ENCODE measurements around the gene MFN2. TPM values are rescaled to one million over a fixed set of nuclear protein-coding genes. Genes with fewer than 3 reads are reported as not detected.

Gene MFN2
- polyA plus RNA-seq, 1 experiment: 43.9 TPM

DNA sequence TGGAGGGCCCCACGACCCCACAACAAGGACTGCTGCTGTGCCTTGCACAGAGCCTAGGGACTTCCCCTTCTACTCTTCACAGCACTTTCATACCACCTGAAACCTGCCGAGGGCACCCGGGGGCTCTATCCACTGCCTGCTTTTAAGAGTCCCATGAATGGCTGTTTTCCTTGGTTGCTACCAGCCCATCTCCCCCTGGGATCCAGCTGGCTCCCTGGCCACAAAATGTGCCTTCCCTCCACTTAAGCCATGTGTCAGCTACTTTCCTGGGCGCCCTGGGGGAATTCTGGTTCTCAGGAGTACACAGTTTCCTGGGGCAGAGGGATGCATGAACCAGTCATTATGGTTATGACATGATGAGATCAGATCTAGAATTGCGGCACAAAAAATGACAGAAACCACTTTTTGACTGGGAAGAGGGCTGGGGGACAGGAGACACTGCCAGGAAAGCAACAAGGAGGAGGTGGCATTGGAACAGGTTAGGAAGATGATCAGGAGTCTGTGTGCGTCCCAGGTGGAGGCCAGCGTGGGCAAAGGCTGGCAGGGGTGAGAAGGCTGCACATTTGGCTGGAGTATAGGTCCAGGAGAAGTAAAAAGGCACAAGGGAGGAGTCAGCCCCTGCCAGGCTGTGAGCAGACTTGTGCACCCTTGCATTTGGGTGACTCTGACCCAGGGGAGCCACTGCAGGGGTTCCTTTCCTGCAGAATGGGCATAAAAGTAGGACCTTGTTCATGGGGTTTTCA, 79.6 kb downstream of the MFN2 start:
- ChIA-PET CTCF (no interaction called here), POLR2A (no interaction called here)
- peaks cover 43% of the 10 kb centered on the region for H3K27me3 ChIP-seq (ENCODE audit: control insufficient read depth, insufficient read depth, low read length)
- DNase-seq (ENCODE audit: low read depth, low spot score): no peak
- TF ChIP-seq, protein P1, sequence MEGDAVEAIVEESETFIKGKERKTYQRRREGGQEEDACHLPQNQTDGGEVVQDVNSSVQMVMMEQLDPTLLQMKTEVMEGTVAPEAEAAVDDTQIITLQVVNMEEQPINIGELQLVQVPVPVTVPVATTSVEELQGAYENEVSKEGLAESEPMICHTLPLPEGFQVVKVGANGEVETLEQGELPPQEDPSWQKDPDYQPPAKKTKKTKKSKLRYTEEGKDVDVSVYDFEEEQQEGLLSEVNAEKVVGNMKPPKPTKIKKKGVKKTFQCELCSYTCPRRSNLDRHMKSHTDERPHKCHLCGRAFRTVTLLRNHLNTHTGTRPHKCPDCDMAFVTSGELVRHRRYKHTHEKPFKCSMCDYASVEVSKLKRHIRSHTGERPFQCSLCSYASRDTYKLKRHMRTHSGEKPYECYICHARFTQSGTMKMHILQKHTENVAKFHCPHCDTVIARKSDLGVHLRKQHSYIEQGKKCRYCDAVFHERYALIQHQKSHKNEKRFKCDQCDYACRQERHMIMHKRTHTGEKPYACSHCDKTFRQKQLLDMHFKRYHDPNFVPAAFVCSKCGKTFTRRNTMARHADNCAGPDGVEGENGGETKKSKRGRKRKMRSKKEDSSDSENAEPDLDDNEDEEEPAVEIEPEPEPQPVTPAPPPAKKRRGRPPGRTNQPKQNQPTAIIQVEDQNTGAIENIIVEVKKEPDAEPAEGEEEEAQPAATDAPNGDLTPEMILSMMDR (IDR thresholded peaks at IDR 0.05; ENCODE audit: low read depth, low read length): no peak
- no peak overlapping the region for H3K27ac ChIP-seq (ENCODE audit: low read depth, low read length)
- H3K4me3 ChIP-seq (ENCODE audit: low read depth, low read length): no peak overlapping the region
- peaks cover 18% of the 10 kb centered on the region for H3K9me3 ChIP-seq (ENCODE audit: control insufficient read depth, insufficient read depth, low read length)

- Histone ChIP-seq H3K9me3 (ENCODE audit: control insufficient read depth, insufficient read depth, low read length) (peaks cover 18% of the 10 kb centered on the region), H3K27me3 (ENCODE audit: control insufficient read depth, insufficient read depth, low read length) (peaks cover 44% of the 10 kb centered on the region), H3K27ac (ENCODE audit: low read depth, low read length) (no peak overlapping the region), H3K4me3 (ENCODE audit: low read depth, low read length) (no peak overlapping the region)
- ChIA-PET POLR2A (no interaction called here), CTCF (interaction anchor here (1.0 kb wide), 1 partner anchor 19 kb away, joined by 3 read pairs; no protein-coding TSS in a partner anchor)
- TF ChIP-seq, protein P1 (IDR thresholded peaks at IDR 0.05; ENCODE audit: low read depth, low read length): no peak
- DNase-seq (ENCODE audit: low read depth, low spot score): no peak
These were observed 80.3 kb downstream of the MFN2 start for GRCh38 chr1:12060500-12060899.

Small RNAs within 50 kb of the gene (small RNA-seq; reads per million reads assigned to genes)
- gene AL096840.1 (ENCODE audit: insufficient read length, low read depth) (not detected), gene MIR6729 (ENCODE audit: insufficient read length, low read depth) (not detected), gene RF00019 (ENCODE audit: insufficient read length, low read depth) (not detected), gene RN7SL649P (ENCODE audit: insufficient read length, low read depth) (not detected)

Other genes starting within 250 kb of the MFN2 start
- 26.8 and 39.0 TPM in 2 replicates for gene AGTRAP, start 244.3 kb upstream of the MFN2 start, polyA plus RNA-seq (2011; rRNA removed)
- gene C1orf167, start 218.3 kb upstream of the MFN2 start, polyA plus RNA-seq (2011; rRNA removed): 0.11 and 0.32 TPM in 2 replicates
- 7.7 and 8.8 TPM in 2 replicates for gene MTHFR, start 174.5 kb upstream of the MFN2 start, polyA plus RNA-seq (2011; rRNA removed)
- 9.0 and 10.7 TPM in 2 replicates for gene CLCN6, start 174.3 kb upstream of the MFN2 start, polyA plus RNA-seq (2011; rRNA removed)
- not detected in 2 replicates for gene NPPA, start 132.7 kb upstream of the MFN2 start, polyA plus RNA-seq (2011; rRNA removed)
- gene NPPB, start 121.5 kb upstream of the MFN2 start, polyA plus RNA-seq (2011; rRNA removed): not detected in 2 replicates
- gene KIAA2013, start 54.0 kb upstream of the MFN2 start, polyA plus RNA-seq (2011; rRNA removed): 35.8 and 45.5 TPM in 2 replicates
- 314 and 427 TPM in 2 replicates for gene PLOD1, start 45.7 kb upstream of the MFN2 start, polyA plus RNA-seq (2011; rRNA removed)
- 9.0 and 10.2 TPM in 2 replicates for gene MIIP, start 39.1 kb downstream of the MFN2 start, polyA plus RNA-seq (2011; rRNA removed)
- 0.22 and 0.27 TPM in 2 replicates for gene TNFRSF8, start 82.9 kb downstream of the MFN2 start, polyA plus RNA-seq (2011; rRNA removed)
- 5.9 and 6.2 TPM in 2 replicates for gene TNFRSF1B, start 186.5 kb downstream of the MFN2 start, polyA plus RNA-seq (2011; rRNA removed)
- 18.3 and 19.0 TPM in 2 replicates for gene VPS13D, start 249.6 kb downstream of the MFN2 start, polyA plus RNA-seq (2011; rRNA removed)

All from AG04450 (cell line).